ENCODE results near the gene DUSP6. TPM values are rescaled to one million over a fixed set of nuclear protein-coding genes. Genes with fewer than 3 reads are reported as not detected.

DUSP6 gene
- total and polyA plus RNA-seq, 10 of the 15 experiments (the other 5 are each of a cell fraction or from before 2014, with no cell fraction given), result 0.02 to 0.69 (median 0.07) TPM; not detected in 1

DNA sequence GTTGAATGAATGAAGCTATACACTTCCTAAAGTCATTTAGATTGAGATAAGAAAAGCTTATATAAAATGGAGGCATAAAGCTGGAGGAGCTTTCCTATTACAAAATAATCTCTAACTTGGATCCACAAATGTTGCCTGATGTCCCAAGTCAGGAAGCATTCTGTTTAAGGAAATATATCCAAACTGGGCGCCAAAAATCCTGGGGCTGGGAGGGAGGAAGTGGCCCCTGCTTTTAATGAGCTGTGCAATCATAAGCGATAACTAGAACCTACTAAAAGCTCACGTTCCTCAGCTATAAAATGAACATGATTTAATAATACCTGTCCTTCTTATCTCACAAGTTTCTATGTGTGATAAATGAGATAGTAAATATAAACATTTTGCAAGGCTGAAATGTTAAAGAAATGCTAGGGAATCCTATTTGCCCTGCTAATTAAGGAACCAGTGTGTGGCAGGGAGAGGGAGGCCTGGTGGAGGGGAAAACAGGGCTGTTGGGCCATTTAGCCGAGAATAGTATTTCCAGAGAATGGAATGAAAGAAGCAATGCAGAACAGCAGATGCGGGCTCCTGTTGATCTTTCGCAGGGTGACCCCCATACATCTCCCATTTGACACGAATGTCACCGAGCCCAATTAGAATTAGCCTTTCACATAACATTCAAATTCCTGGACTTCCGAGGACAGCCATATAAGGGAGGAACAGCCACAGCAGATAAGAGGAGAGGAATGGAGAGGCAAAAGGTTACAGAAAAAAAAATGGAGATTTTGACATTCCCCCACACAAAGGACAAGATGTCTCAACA lies 25.9 kb downstream of the DUSP6 start:
- ChIA-PET RAD21 (ENCODE audit: unreplicated experiment) (no interaction called here), SMC1A (ENCODE audit: uncharacterized antibody, unreplicated experiment) (interaction anchor here (1.2 kb wide), 1 partner anchor 12 kb away, joined by 3 read pairs; no protein-coding TSS in a partner anchor), CTCF (interaction anchor here (1.2 kb wide), 1 partner anchor 18 kb away, joined by 3 read pairs; no protein-coding TSS in a partner anchor), POLR2A (no interaction called here)
- intact Hi-C loops (cut with micrococcal nuclease; ENCODE audit: unreplicated experiment), result no loop called here
- WGBS (ENCODE audit: insufficient coverage, insufficient replicate concordance, low lambda C conversion rate, missing lambda C conversion rate), result 61% methylated on average over 9 of the region's 9 CpGs
- Histone ChIP-seq H3K4me1 (ENCODE audit: control insufficient read depth, insufficient read depth, low read length) (no peaks in the 10 kb centered on the region), H3K79me2 (ENCODE audit: control insufficient read depth, insufficient read depth, low read length) (no peaks in the 10 kb centered on the region), H3K9ac (ENCODE audit: control insufficient read depth, insufficient read depth, low read length) (no peak overlapping the region), H3K4me2 (ENCODE audit: control insufficient read depth, insufficient read depth) (no peak overlapping the region), H3K4me3 (no peak overlapping the region), H3K27ac (ENCODE audit: control insufficient read depth, insufficient read depth) (no peak overlapping the region), H2AFZ (ENCODE audit: control insufficient read depth, low read depth, low read length) (no peak overlapping the region), H3K36me3 (ENCODE audit: control insufficient read depth in 2 of 2, insufficient read depth in 2 of 2, low read length in 1 of 2) (no peaks in the 10 kb centered on the region), H3K27me3 (replicated peaks in 1 of 2; ENCODE audit: control insufficient read depth in 2 of 2, insufficient read depth in 2 of 2, low read length in 1 of 2) (peaks cover 0 to 6% of the 10 kb centered on the region in 2 experiments; a peak in 3 of 4 replicates), H4K20me1 (ENCODE audit: control insufficient read depth, insufficient read depth) (no peaks in the 10 kb centered on the region), H3K9me3 (replicated peaks; ENCODE audit: control insufficient read depth, insufficient read depth, low read length) (no peaks in the 10 kb centered on the region)
- BruUV-seq (replicated peaks), result no TSS peak
- TF ChIP-seq, protein P1, sequence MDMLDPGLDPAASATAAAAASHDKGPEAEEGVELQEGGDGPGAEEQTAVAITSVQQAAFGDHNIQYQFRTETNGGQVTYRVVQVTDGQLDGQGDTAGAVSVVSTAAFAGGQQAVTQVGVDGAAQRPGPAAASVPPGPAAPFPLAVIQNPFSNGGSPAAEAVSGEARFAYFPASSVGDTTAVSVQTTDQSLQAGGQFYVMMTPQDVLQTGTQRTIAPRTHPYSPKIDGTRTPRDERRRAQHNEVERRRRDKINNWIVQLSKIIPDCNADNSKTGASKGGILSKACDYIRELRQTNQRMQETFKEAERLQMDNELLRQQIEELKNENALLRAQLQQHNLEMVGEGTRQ (IDR thresholded peaks at IDR 0.05; ENCODE audit: borderline replicate concordance, low read depth, low read length), result no peak
- TF ChIP-seq NRF1 (conservative IDR thresholded peaks at IDR 0.05; ENCODE audit: low read depth, low read length) (no peak), DPF2 (IDR thresholded peaks at IDR 0.05) (no peak), CEBPZ (IDR thresholded peaks at IDR 0.05; ENCODE audit: low read depth, low read length) (no peak), STAT1 (conservative IDR thresholded peaks at IDR 0.05) (no peak), FOXK2 (IDR thresholded peaks at IDR 0.05) (no peak)
- ATAC-seq (no peak), DNase-seq (ENCODE audit: low read depth, low spot score) (no peak), FAIRE-seq (no peak)
- in situ Hi-C loops (cut with MboI), result no loop called here
